ENCODE data around the gene PGAP3. TPM values are rescaled to one million over a fixed set of nuclear protein-coding genes. Genes with fewer than 3 reads are reported as not detected.

The PGAP3 gene
- total and polyA plus RNA-seq, 4 donors: 9.7 to 30.4 (median 25.9) TPM

DNA sequence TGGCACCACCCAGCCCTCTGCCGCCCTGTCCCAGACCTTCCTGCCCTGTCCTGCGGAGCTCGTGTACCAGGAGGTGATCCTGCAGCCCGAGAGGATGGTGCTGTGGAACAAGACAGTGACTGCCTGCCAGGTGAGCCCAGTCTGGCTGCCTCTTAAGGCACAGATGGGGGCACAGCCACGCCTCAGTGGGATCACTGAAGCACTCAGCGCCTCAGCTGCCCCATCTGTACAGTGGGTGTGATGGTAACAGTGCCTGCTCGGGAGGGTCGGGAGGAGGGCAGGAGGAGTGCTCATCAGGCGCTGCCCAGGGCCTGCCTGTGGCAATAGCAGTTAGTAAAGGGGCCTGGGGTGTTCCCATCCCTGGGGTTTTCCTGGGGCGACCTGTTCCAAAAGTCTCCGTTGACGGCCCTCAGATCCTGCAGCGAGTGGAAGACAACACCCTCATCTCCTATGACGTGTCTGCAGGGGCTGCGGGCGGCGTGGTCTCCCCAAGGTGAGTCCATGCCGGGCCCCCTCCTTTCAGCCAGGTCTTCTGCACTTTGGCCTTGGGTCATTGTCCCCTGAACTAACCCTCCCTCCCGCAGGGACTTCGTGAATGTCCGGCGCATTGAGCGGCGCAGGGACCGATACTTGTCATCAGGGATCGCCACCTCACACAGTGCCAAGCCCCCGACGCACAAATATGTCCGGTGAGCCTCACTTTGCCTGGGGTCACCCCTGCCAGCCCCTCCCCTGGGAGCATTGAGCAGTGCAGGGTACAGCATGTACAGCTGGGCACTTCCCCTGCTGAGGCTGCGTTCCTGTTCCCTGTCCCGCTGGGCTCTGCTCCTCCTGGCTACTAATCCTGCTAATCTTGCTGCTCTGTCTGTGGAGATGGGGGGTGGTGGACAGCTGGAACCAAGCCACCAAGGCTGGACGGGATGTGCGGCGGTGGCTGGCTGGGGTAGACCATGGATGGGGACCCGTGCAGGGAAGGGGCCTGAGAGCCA is 27.2 kb downstream of the PGAP3 start:
- no peak for DNase-seq (ENCODE audit: low read depth in 4 of 6, low spot score in 6 of 6)
- no peak overlapping the region for H3K4me3 ChIP-seq (ENCODE audit: low read depth, low read length)
- H3K4me1 ChIP-seq (ENCODE audit: control insufficient read depth, insufficient read depth, low read length): peaks cover 30% of the 10 kb centered on the region
- WGBS (ENCODE audit: insufficient coverage): 90% methylated on average over 33 of the region's 35 CpGs
- H3K27me3 ChIP-seq (ENCODE audit: control insufficient read depth, insufficient read depth, low read length): no peaks in the 10 kb centered on the region
- H3K36me3 ChIP-seq (ENCODE audit: control insufficient read depth, insufficient read depth, low read length): peaks cover 88% of the 10 kb centered on the region
- peak overlapping the region; percentile 47 for H3K27ac ChIP-seq (ENCODE audit: low read depth, low read length)
- H3K9me3 ChIP-seq (ENCODE audit: control insufficient read depth, insufficient read depth, low read length): no peaks in the 10 kb centered on the region

DNA sequence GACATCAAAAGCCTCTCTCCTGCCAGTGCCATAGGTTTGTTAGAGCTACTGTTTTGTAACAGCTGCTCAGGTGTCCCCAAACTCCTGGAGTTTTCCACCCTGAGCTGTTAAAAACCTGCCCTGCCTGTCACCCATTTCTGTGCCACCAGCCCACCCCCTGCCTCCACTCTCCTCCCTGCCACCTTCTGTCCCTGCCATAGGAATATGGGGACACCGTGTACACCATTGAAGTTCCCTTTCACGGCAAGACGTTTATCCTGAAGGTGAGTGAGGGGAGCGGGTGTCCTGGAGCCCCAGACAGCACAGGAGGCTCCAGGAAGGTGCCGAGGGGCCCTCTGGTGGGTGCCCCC is 27.9 kb downstream of the PGAP3 start:
- 89% methylated on average over 5 of the region's 5 CpGs for WGBS (ENCODE audit: insufficient coverage)
- H3K9me3 ChIP-seq (ENCODE audit: control insufficient read depth, insufficient read depth, low read length): no peaks in the 10 kb centered on the region
- H3K27me3 ChIP-seq (ENCODE audit: control insufficient read depth, insufficient read depth, low read length): no peaks in the 10 kb centered on the region
- peaks cover 91% of the 10 kb centered on the region for H3K36me3 ChIP-seq (ENCODE audit: control insufficient read depth, insufficient read depth, low read length)
- H3K27ac ChIP-seq (ENCODE audit: low read depth, low read length): peak overlapping the region; percentile 47
- no peak overlapping the region for H3K4me3 ChIP-seq (ENCODE audit: low read depth, low read length)
- peaks cover 27% of the 10 kb centered on the region for H3K4me1 ChIP-seq (ENCODE audit: control insufficient read depth, insufficient read depth, low read length)
- no peak for DNase-seq (ENCODE audit: low read depth in 4 of 6, low spot score in 6 of 6)

DNA sequence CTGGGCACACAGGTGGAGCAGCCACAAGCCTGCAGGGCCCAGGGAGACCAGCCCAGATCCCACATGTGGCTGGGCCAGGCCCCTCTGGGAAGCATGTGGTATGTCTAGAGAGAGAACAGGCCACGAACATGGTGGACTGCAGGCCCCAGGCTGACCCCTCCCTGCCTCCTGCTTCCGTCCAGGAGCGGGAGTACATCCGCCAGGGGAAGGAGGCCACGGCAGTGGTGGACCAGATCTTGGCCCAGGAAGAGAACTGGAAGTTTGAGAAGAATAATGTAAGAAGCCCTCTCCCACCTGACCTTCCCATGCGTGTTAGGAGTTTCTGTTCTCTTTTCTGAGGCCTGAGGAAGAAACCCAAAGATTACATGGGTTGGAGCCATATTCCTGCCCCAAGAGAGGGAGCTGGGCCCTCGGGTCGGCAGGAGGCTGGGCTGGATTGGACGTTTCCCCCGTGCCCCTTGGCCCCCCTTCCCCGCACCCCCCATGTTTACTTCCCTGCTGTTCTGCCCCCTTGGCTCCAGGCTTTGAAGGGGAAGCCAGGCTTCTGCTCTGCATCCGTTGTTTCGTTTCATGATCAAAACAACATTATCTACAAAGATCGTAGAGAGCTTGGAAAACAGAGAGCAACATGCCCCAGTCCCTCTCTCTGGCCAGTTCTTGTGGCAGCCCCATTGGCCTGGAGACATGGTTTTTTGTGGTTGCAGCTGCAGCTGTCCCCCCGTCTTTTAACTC is 28.4 kb downstream of the PGAP3 start:
- H3K4me3 ChIP-seq (ENCODE audit: low read depth, low read length): no peak overlapping the region
- peak overlapping the region; percentile 50 for H3K27ac ChIP-seq (ENCODE audit: low read depth, low read length)
- H3K36me3 ChIP-seq (ENCODE audit: control insufficient read depth, insufficient read depth, low read length): peaks cover 93% of the 10 kb centered on the region
- 75% methylated on average over 4 of the region's 15 CpGs for WGBS (ENCODE audit: insufficient coverage)
- H3K9me3 ChIP-seq (ENCODE audit: control insufficient read depth, insufficient read depth, low read length): no peaks in the 10 kb centered on the region
- H3K4me1 ChIP-seq (ENCODE audit: control insufficient read depth, insufficient read depth, low read length): peaks cover 31% of the 10 kb centered on the region
- DNase-seq (ENCODE audit: low read depth in 4 of 6, low spot score in 6 of 6): no peak
- H3K27me3 ChIP-seq (ENCODE audit: control insufficient read depth, insufficient read depth, low read length): no peaks in the 10 kb centered on the region

DNA sequence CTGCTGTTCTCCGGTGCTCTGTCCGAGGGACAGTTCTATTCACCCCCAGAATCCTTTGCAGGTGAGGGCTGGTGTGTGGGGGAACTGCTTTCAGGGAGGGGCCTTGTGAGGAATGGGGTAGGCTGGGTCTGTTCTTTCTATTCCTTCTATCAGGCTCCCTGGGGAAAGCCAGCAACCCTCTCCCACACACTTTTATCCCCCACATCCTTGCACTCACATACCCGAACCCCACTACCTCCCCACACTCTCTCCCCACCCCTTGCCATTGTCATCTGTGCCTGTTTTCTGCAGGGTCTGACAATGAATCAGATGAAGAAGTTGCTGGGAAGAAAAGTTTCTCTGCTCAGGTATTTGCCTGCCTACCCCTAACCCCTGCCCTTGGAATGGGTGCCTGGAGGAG is 29.1 kb downstream of the PGAP3 start:
- no peak for DNase-seq (ENCODE audit: low read depth in 4 of 6, low spot score in 6 of 6)
- H3K4me3 ChIP-seq (ENCODE audit: low read depth, low read length): no peak overlapping the region
- H3K4me1 ChIP-seq (ENCODE audit: control insufficient read depth, insufficient read depth, low read length): peaks cover 38% of the 10 kb centered on the region
- no peaks in the 10 kb centered on the region for H3K27me3 ChIP-seq (ENCODE audit: control insufficient read depth, insufficient read depth, low read length)
- peaks cover 94% of the 10 kb centered on the region for H3K36me3 ChIP-seq (ENCODE audit: control insufficient read depth, insufficient read depth, low read length)
- peak overlapping the region; percentile 50 for H3K27ac ChIP-seq (ENCODE audit: low read depth, low read length)
- no peaks in the 10 kb centered on the region for H3K9me3 ChIP-seq (ENCODE audit: control insufficient read depth, insufficient read depth, low read length)
- WGBS (ENCODE audit: insufficient coverage): 100% methylated on average over 1 of the region's 3 CpGs

DNA sequence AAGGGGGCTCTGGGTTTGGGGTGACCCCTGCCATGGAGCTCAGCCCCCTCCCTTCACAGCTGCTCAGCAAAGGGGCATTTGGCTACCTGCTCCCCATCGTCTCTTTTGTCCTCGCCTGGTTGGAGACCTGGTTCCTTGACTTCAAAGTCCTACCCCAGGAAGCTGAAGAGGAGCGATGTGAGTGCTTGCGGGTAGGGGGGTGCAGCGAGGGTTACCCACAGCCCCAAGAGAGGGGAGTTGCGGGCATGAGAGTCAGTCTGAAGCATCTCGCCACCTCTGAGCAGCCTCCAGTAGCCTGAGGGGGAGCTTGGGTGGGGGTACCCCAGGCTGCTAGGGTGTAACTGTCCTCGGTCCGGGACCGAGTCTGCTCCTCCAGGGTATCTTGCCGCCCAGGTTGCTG is 29.5 kb downstream of the PGAP3 start:
- 88% methylated on average over 11 of the region's 11 CpGs for WGBS (ENCODE audit: insufficient coverage)
- H3K36me3 ChIP-seq (ENCODE audit: control insufficient read depth, insufficient read depth, low read length): peaks cover 95% of the 10 kb centered on the region
- H3K4me3 ChIP-seq (ENCODE audit: low read depth, low read length): no peak overlapping the region
- no peak overlapping the region for H3K27ac ChIP-seq (ENCODE audit: low read depth, low read length)
- no peaks in the 10 kb centered on the region for H3K9me3 ChIP-seq (ENCODE audit: control insufficient read depth, insufficient read depth, low read length)
- H3K27me3 ChIP-seq (ENCODE audit: control insufficient read depth, insufficient read depth, low read length): no peaks in the 10 kb centered on the region
- peaks cover 42% of the 10 kb centered on the region for H3K4me1 ChIP-seq (ENCODE audit: control insufficient read depth, insufficient read depth, low read length)
- DNase-seq (ENCODE audit: low read depth in 4 of 6, low spot score in 6 of 6): no peak

DNA sequence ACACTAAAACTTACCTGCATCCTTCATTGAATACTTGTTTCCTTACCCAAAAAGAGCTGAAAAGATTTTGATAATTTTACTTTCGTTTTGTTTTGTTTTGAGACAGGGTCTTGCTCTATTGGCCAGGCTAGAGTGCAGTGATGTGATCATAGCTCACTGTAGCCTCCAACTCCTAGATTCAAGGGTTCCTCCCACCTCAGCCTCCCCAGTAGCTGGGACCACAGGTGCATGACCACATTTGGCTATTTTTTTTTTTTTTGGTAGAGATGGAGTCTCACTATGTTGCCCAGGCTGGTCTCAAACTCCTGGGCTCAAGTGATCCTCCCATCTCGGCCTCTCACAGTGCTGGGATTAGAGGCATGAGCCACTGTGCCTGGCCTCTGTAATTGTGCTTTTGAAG is 32.8 kb downstream of the PGAP3 start:
- Histone ChIP-seq H3K27me3 (ENCODE audit: control insufficient read depth, insufficient read depth, low read length) (no peaks in the 10 kb centered on the region), H3K36me3 (ENCODE audit: control insufficient read depth, insufficient read depth, low read length) (peaks cover 73% of the 10 kb centered on the region), H3K4me1 (ENCODE audit: control insufficient read depth, insufficient read depth, low read length) (peaks cover 48% of the 10 kb centered on the region), H3K4me3 (ENCODE audit: low read depth, low read length) (no peak overlapping the region), H3K27ac (ENCODE audit: low read depth, low read length) (no peak overlapping the region), H3K9me3 (ENCODE audit: control insufficient read depth, insufficient read depth, low read length) (no peaks in the 10 kb centered on the region)
- WGBS (ENCODE audit: insufficient coverage): 80% methylated on average over 1 of the region's 2 CpGs
- no peak for DNase-seq (ENCODE audit: low read depth in 4 of 6, low spot score in 6 of 6)

DNA sequence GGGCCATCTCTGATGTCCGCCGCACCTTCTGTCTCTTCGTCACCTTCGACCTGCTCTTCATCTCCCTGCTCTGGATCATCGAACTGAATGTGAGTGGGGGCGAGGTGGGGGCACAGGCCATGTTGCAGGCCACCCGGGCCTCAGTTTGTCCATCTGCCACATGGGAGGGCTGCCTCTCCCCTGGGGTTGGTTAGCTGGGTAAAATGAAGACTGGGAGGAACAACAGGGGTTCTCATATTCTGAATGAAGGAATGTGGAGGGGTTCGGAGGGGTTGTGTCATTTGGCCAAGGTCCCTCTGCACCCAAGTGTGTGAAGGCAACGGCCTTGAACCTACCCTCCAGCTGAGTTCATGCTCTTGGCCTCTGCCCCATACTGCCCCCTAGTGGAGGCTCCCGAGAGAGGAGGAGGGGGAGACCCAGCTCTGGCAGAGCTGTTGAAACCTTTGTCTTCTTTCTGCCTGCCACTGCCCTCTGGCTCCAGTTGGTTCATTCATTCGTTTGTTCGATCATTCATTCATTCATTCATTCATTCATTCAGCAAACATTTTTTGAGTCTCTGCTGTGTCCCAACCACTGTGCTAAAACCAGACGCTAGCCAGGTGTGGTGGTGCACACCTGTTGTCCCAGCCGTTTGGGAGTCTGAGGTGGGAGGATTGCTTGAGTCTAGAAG is 34.1 kb downstream of the PGAP3 start:
- no peaks in the 10 kb centered on the region for H3K9me3 ChIP-seq (ENCODE audit: control insufficient read depth, insufficient read depth, low read length)
- 63% methylated on average over 11 of the region's 14 CpGs for WGBS (ENCODE audit: insufficient coverage)
- no peaks in the 10 kb centered on the region for H3K27me3 ChIP-seq (ENCODE audit: control insufficient read depth, insufficient read depth, low read length)
- H3K27ac ChIP-seq (ENCODE audit: low read depth, low read length): peak overlapping the region; percentile 95
- H3K4me1 ChIP-seq (ENCODE audit: control insufficient read depth, insufficient read depth, low read length): peaks cover 46% of the 10 kb centered on the region
- peaks cover 62% of the 10 kb centered on the region for H3K36me3 ChIP-seq (ENCODE audit: control insufficient read depth, insufficient read depth, low read length)
- peak overlapping the region; percentile 3 for H3K4me3 ChIP-seq (ENCODE audit: low read depth, low read length)
- DNase-seq (ENCODE audit: low read depth in 4 of 6, low spot score in 6 of 6): peak in 2 of 6 donors; percentile 50 to 64

DNA sequence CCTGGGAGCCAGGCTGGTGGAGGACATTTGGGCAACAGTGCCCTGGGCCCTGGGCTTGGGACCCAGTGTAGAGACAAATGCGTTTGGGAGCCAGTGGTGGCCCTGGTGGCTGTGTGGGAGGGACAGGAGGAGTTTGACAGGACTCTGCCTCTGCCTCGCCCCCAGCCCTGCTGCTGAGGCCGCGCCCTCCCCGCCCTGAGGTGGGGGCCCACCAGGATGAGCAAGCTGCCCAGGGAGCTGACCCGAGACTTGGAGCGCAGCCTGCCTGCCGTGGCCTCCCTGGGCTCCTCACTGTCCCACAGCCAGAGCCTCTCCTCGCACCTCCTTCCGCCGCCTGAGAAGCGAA is 34.6 kb downstream of the PGAP3 start:
- Histone ChIP-seq H3K27me3 (ENCODE audit: control insufficient read depth, insufficient read depth, low read length) (no peaks in the 10 kb centered on the region), H3K4me1 (ENCODE audit: control insufficient read depth, insufficient read depth, low read length) (peaks cover 49% of the 10 kb centered on the region), H3K27ac (ENCODE audit: low read depth, low read length) (peak overlapping the region; percentile 95), H3K9me3 (ENCODE audit: control insufficient read depth, insufficient read depth, low read length) (no peaks in the 10 kb centered on the region), H3K4me3 (ENCODE audit: low read depth, low read length) (peak overlapping the region; percentile 3), H3K36me3 (ENCODE audit: control insufficient read depth, insufficient read depth, low read length) (peaks cover 60% of the 10 kb centered on the region)
- DNase-seq (ENCODE audit: low read depth in 4 of 6, low spot score in 6 of 6): no peak
- 72% methylated on average over 11 of the region's 12 CpGs for WGBS (ENCODE audit: insufficient coverage)

DNA sequence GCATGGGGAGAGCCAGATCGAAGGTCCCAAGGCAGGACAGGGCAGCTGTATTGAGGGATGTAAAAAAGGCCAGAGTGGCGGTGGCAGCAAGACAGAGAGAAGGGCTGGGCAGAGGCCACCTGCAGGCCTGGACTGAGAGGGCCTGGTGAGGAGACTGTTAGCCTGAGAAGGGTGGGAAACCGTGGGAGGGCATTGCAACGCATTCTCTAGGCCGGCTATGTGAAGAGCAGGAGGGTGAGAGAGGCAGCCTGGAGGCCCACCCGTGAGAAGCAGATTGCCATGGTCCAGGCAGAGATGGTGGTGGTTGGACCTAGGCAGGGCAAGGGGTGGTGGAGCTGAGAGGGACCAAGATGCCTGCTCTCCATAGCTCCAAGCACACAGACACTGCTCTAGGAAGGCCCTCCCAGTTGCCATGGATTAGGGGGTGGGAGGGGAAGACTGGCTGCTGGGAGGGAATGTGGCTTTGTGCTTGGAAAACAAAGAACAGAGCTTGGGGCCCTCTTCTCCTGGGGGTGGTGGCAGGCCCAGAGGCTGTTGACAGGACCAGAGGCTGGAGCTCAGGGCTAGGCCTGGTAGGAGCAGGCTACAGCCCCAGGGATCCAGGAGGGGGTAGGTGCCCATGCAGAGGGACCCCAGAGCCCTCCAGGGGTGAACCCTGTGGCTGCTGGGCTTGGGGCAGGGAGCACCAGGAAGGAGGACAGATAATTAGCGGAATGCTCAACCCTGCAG is 35.1 kb downstream of the PGAP3 start:
- Histone ChIP-seq H3K4me3 (ENCODE audit: low read depth, low read length) (peak overlapping the region; percentile 3), H3K27ac (ENCODE audit: low read depth, low read length) (peak overlapping the region; percentile 95)
- WGBS (ENCODE audit: insufficient coverage): 37% methylated on average over 7 of the region's 7 CpGs

More for the DNA sequence above, 35.1 kb downstream of the PGAP3 start:
- H3K4me1 ChIP-seq (ENCODE audit: control insufficient read depth, insufficient read depth, low read length): peaks cover 49% of the 10 kb centered on the region
- no peaks in the 10 kb centered on the region for H3K9me3 ChIP-seq (ENCODE audit: control insufficient read depth, insufficient read depth, low read length)
- peaks cover 55% of the 10 kb centered on the region for H3K36me3 ChIP-seq (ENCODE audit: control insufficient read depth, insufficient read depth, low read length)
- no peaks in the 10 kb centered on the region for H3K27me3 ChIP-seq (ENCODE audit: control insufficient read depth, insufficient read depth, low read length)
- DNase-seq (ENCODE audit: low read depth in 4 of 6, low spot score in 6 of 6): peak in 2 of 6 donors; percentile 54 to 70

Measured in spinal cord (tissue), 10 donors.